ENCODE measurements around the gene LRRC7. TPM values are rescaled to one million over a fixed set of nuclear protein-coding genes. Genes with fewer than 3 reads are reported as not detected.

LRRC7 gene
- total and polyA plus RNA-seq, 2 of the 8 experiments (the other 6 are each of a cell fraction or from before 2014, with no cell fraction given) = 0.03 to 0.17 TPM

DNA sequence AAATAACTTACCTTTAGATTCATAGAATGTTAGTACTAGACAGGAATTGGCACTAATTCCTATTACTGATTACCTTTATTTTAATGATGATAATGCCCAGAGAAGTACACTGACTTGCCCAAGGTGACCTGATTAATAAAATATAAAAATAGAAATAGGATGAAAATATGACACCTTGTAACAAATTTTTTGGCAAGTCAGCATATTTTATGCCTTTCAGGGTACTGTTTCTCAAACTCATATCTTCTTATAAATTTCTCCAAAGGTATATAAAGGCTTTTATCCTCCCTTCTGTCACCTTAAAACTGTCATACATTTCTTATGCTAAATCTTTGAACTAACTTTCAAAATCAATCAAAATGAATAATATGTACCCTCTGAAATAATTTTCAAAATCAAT lies 466.2 kb downstream of the LRRC7 start:
- H3K9me3 ChIP-seq (ENCODE audit: insufficient read depth in 2 of 2, low read depth in 1 of 2, low read length in 1 of 2) = no peaks in the 10 kb centered on the region
- H4K91ac ChIP-seq (replicated peaks; ENCODE audit: insufficient read length, low read length) = no peak overlapping the region
- H3K23ac ChIP-seq (ENCODE audit: insufficient read length) = no peak overlapping the region
- H3K14ac ChIP-seq (ENCODE audit: insufficient read length) = no peak overlapping the region
- FAIRE-seq (no peak), DNase-seq (ENCODE audit: low read depth in 1 of 2, low spot score in 2 of 2) (no peak)
- H2BK15ac ChIP-seq (ENCODE audit: low read length) = no peak overlapping the region
- no peak overlapping the region for H2BK5ac ChIP-seq (ENCODE audit: low read depth, low read length)
- H4K5ac ChIP-seq (ENCODE audit: insufficient read length, low read depth, low read length) = no peak overlapping the region
- H2BK20ac ChIP-seq (ENCODE audit: low read length) = no peak overlapping the region
- H2AFZ ChIP-seq (ENCODE audit: low read length) = no peak overlapping the region
- no peaks in the 10 kb centered on the region for H3K23me2 ChIP-seq (ENCODE audit: low read depth, low read length)
- no peaks in the 10 kb centered on the region for H4K20me1 ChIP-seq (replicated peaks in 1 of 2; ENCODE audit: control insufficient read depth in 1 of 2, insufficient read depth in 2 of 2, low read length in 2 of 2)
- no peak overlapping the region for H2BK120ac ChIP-seq (replicated peaks; ENCODE audit: low read depth, low read length)
- no peak overlapping the region for H3K4ac ChIP-seq (replicated peaks; ENCODE audit: insufficient read length, low read depth, low read length)
- H2AK5ac ChIP-seq (ENCODE audit: low read depth, low read length) = no peak overlapping the region
- no peak overlapping the region for H3K56ac ChIP-seq (replicated peaks; ENCODE audit: insufficient read length, low read depth, low read length)
- no peak for TF ChIP-seq RFX5 (IDR thresholded peaks at IDR 0.05; ENCODE audit: borderline replicate concordance, low read depth, low read length)
- TF ChIP-seq MAFK (IDR thresholded peaks at IDR 0.05; ENCODE audit: low read depth, low read length) = peak; percentile 89
- no peaks in the 10 kb centered on the region for H3K79me2 ChIP-seq (ENCODE audit: control insufficient read depth in 1 of 2, insufficient read depth in 2 of 2, low read length in 2 of 2)
- no peaks in the 10 kb centered on the region for H3K27me3 ChIP-seq (replicated peaks in 1 of 4; ENCODE audit: control insufficient read depth in 3 of 4, extremely low read depth in 1 of 4, insufficient read depth in 3 of 4, low read length in 3 of 4)
- ChIA-PET POLR2A (ENCODE audit: partially characterized antibody) (interaction anchor here (1.2 kb wide), 1 partner anchor 8 kb away, joined by 6 read pairs; no protein-coding TSS in a partner anchor), CTCF (ENCODE audit: partially characterized antibody) (interaction anchor here (0.6 to 1.6 kb wide), 5 partner anchors 48 to 179 kb away, joined by 3 to 4 read pairs (median 3); no protein-coding TSS in a partner anchor)
- no peaks in the 10 kb centered on the region for H3K36me3 ChIP-seq (ENCODE audit: control insufficient read depth in 2 of 4, insufficient read depth in 4 of 4, low read length in 3 of 4)
- no peak overlapping the region; a peak in 1 of 4 replicates for H3K4me2 ChIP-seq (ENCODE audit: insufficient read depth in 1 of 2, low read depth in 2 of 2, low read length in 2 of 2)
- H2BK12ac ChIP-seq (ENCODE audit: low read depth, low read length) = no peak overlapping the region
- no peaks in the 10 kb centered on the region for H3K79me1 ChIP-seq (ENCODE audit: low read depth, low read length)
- peak overlapping the region in 1 of 4 experiments; percentile 22; a peak in 1 of 8 replicates for H3K4me3 ChIP-seq (ENCODE audit: extremely low read depth in 1 of 4, insufficient read depth in 2 of 4, low read depth in 3 of 4, low read length in 4 of 4)
- no peak overlapping the region for H3K18ac ChIP-seq (ENCODE audit: extremely low read depth, low read length)
- no peak overlapping the region for H3K27ac ChIP-seq (ENCODE audit: low read depth, low read length)
- H3K9ac ChIP-seq (replicated peaks in 1 of 4; ENCODE audit: extremely low read depth in 1 of 4, low read depth in 3 of 4, low read length in 3 of 4) = no peak overlapping the region
- H4K8ac ChIP-seq (ENCODE audit: extremely low read depth, insufficient read depth, low read length) = no peak overlapping the region
- no peaks in the 10 kb centered on the region for H3K4me1 ChIP-seq (replicated peaks in 1 of 4; ENCODE audit: control insufficient read depth in 3 of 4, insufficient read depth in 4 of 4, low read length in 3 of 4)
